ENCODE data around the gene BMP4.

GRCh38 chr14:53925201-53925766, 31.3 kb downstream of the BMP4 start:
- TF ChIP-seq CTCF (IDR thresholded peaks at IDR 0.05) (no peak), POLR2A (IDR thresholded peaks at IDR 0.05) (no peak), POLR2AphosphoS5 (IDR thresholded peaks at IDR 0.05; ENCODE audit: insufficient read depth in 1 of 2, low read depth in 1 of 2) (no peak)

All from vagina (tissue), 2 donors.